K562 (cell line): ENCODE results near the gene RPS19BP1. TPM values are rescaled to one million over a fixed set of nuclear protein-coding genes. Genes with fewer than 3 reads are reported as not detected.

ENCODE experiments used
- polyA plus RNA-seq, 8 experiments: library from polyadenylated mRNA; depleted of rRNA in 4 of 8; stranded (reverse) in 5 of 8; unstranded in 3 of 8; fragments of >200 nt; fragmentation: Nextera tagmentation in 2 of 8; fragmentation: Illumina TruSeq in 1 of 8; extraction: Ambion mirVana in 2 of 8; extraction: Trizol in 1 of 8; gene quantifications; 2 replicates each; pipeline versions ENCODE4 v1.2.1 to v1.2.3, GENCODE V29; 2011 to 2014; ENCODE audit warnings: inconsistent platforms in 1 of 8, missing spikeins in 1 of 8
- total RNA-seq, 7 experiments: library from RNA; depleted of rRNA in 6 of 7; stranded (reverse); fragments of >200 nt in 6 of 7; fragmentation: Illumina TruSeq in 2 of 7; extraction: Trizol in 2 of 7; gene quantifications; 2 replicates each; pipeline versions ENCODE4 v1.2.1 to v1.2.3, GENCODE V29; 2011 to 2021; ENCODE audit warnings: low replicate concordance in 1 of 7

RPS19BP1 gene
- total and polyA plus RNA-seq, 9 of the 15 experiments (the other 6 are each of a cell fraction or from before 2014, with no cell fraction given): 3.0 to 223 (median 84.3) TPM

Other genes with a start within 250 kb of the RPS19BP1 start
- 2,245 and 2,417 TPM in 2 replicates for gene RPL3, start 213.1 kb downstream of the RPS19BP1 start, total RNA-seq (2014; rRNA removed)
- gene RPL3, start 213.1 kb downstream of the RPS19BP1 start, total RNA-seq (2014; rRNA removed; fragmentation: Illumina TruSeq; extraction: Trizol): 1,384 and 1,624 TPM in 2 replicates
- 1,989 and 2,037 TPM in 2 replicates for gene RPL3, start 213.1 kb downstream of the RPS19BP1 start, total RNA-seq (2015; rRNA removed; fragmentation: Illumina TruSeq; extraction: Trizol)
- gene RPL3, start 213.1 kb downstream of the RPS19BP1 start, total RNA-seq (2021): 1,960 and 1,995 TPM in 2 replicates
- gene RPL3, start 213.1 kb downstream of the RPS19BP1 start, polyA plus RNA-seq (2011; rRNA removed): 3,220 and 3,989 TPM in 2 replicates
- gene RPL3, start 213.1 kb downstream of the RPS19BP1 start, polyA plus RNA-seq (2014; fragmentation: Illumina TruSeq; extraction: Trizol): 2,565 and 2,747 TPM in 2 replicates
- 1,000 to 10,000 TPM; 3,338 to 4,066 TPM for gene RPL3, start 213.1 kb downstream of the RPS19BP1 start, polyA plus RNA-seq (2014; fragmentation: Nextera tagmentation; extraction: Ambion mirVana)
- 2,749 and 3,057 TPM in 2 replicates for gene RPL3, start 213.1 kb downstream of the RPS19BP1 start, polyA plus RNA-seq (2014; rRNA removed)
- gene SYNGR1, start 182.8 kb downstream of the RPS19BP1 start, total RNA-seq (2014; rRNA removed): 3.6 and 6.9 TPM in 2 replicates
- gene SYNGR1, start 182.8 kb downstream of the RPS19BP1 start, total RNA-seq (2014; rRNA removed; fragmentation: Illumina TruSeq; extraction: Trizol): 1.4 and 2.1 TPM in 2 replicates
- gene SYNGR1, start 182.8 kb downstream of the RPS19BP1 start, total RNA-seq (2015; rRNA removed; fragmentation: Illumina TruSeq; extraction: Trizol): 3.2 and 3.3 TPM in 2 replicates
- gene SYNGR1, start 182.8 kb downstream of the RPS19BP1 start, total RNA-seq (2021): 12.5 and 13.6 TPM in 2 replicates
- 10.6 and 16.2 TPM in 2 replicates for gene SYNGR1, start 182.8 kb downstream of the RPS19BP1 start, polyA plus RNA-seq (2011; rRNA removed)
- 5.5 and 10.0 TPM in 2 replicates for gene SYNGR1, start 182.8 kb downstream of the RPS19BP1 start, polyA plus RNA-seq (2014; fragmentation: Illumina TruSeq; extraction: Trizol)
- gene SYNGR1, start 182.8 kb downstream of the RPS19BP1 start, polyA plus RNA-seq (2014; fragmentation: Nextera tagmentation; extraction: Ambion mirVana): 1 to 10 TPM; 1.8 to 2.3 TPM
- gene SYNGR1, start 182.8 kb downstream of the RPS19BP1 start, polyA plus RNA-seq (2014; rRNA removed): 13.7 and 15.9 TPM in 2 replicates
- 9.5 and 14.7 TPM in 2 replicates for gene TAB1, start 133.0 kb downstream of the RPS19BP1 start, total RNA-seq (2014; rRNA removed)
- 4.1 and 4.9 TPM in 2 replicates for gene TAB1, start 133.0 kb downstream of the RPS19BP1 start, total RNA-seq (2014; rRNA removed; fragmentation: Illumina TruSeq; extraction: Trizol)
- gene TAB1, start 133.0 kb downstream of the RPS19BP1 start, total RNA-seq (2015; rRNA removed; fragmentation: Illumina TruSeq; extraction: Trizol): 10.3 and 10.4 TPM in 2 replicates
- 20.1 and 20.9 TPM in 2 replicates for gene TAB1, start 133.0 kb downstream of the RPS19BP1 start, total RNA-seq (2021)
- 12.3 and 19.2 TPM in 2 replicates for gene TAB1, start 133.0 kb downstream of the RPS19BP1 start, polyA plus RNA-seq (2011; rRNA removed)
- 11.5 and 15.2 TPM in 2 replicates for gene TAB1, start 133.0 kb downstream of the RPS19BP1 start, polyA plus RNA-seq (2014; fragmentation: Illumina TruSeq; extraction: Trizol)
- gene TAB1, start 133.0 kb downstream of the RPS19BP1 start, polyA plus RNA-seq (2014; fragmentation: Nextera tagmentation; extraction: Ambion mirVana): 1 to 10 TPM in 1 of 2 experiments, under 1 TPM in 1; 0.36 to 1.1 TPM
- 15.7 and 17.0 TPM in 2 replicates for gene TAB1, start 133.0 kb downstream of the RPS19BP1 start, polyA plus RNA-seq (2014; rRNA removed)
- 4.6 and 5.7 TPM in 2 replicates for gene MGAT3, start 75.7 kb downstream of the RPS19BP1 start, total RNA-seq (2014; rRNA removed)
- 2.8 and 3.5 TPM in 2 replicates for gene MGAT3, start 75.7 kb downstream of the RPS19BP1 start, total RNA-seq (2014; rRNA removed; fragmentation: Illumina TruSeq; extraction: Trizol)
- 4.3 and 4.6 TPM in 2 replicates for gene MGAT3, start 75.7 kb downstream of the RPS19BP1 start, total RNA-seq (2015; rRNA removed; fragmentation: Illumina TruSeq; extraction: Trizol)
- 11.4 and 11.5 TPM in 2 replicates for gene MGAT3, start 75.7 kb downstream of the RPS19BP1 start, total RNA-seq (2021)
- gene MGAT3, start 75.7 kb downstream of the RPS19BP1 start, polyA plus RNA-seq (2011; rRNA removed): 6.6 and 6.8 TPM in 2 replicates
- 4.2 and 5.4 TPM in 2 replicates for gene MGAT3, start 75.7 kb downstream of the RPS19BP1 start, polyA plus RNA-seq (2014; fragmentation: Illumina TruSeq; extraction: Trizol)
- gene MGAT3, start 75.7 kb downstream of the RPS19BP1 start, polyA plus RNA-seq (2014; fragmentation: Nextera tagmentation; extraction: Ambion mirVana): under 1 TPM; 0.10 to 0.18 TPM
- 6.0 and 7.0 TPM in 2 replicates for gene MGAT3, start 75.7 kb downstream of the RPS19BP1 start, polyA plus RNA-seq (2014; rRNA removed)
- 25.5 and 28.3 TPM in 2 replicates for gene MIEF1, start 30.5 kb downstream of the RPS19BP1 start, total RNA-seq (2014; rRNA removed)
- gene MIEF1, start 30.5 kb downstream of the RPS19BP1 start, total RNA-seq (2014; rRNA removed; fragmentation: Illumina TruSeq; extraction: Trizol): 28.6 and 29.0 TPM in 2 replicates
- 26.8 and 27.1 TPM in 2 replicates for gene MIEF1, start 30.5 kb downstream of the RPS19BP1 start, total RNA-seq (2015; rRNA removed; fragmentation: Illumina TruSeq; extraction: Trizol)
- gene MIEF1, start 30.5 kb downstream of the RPS19BP1 start, total RNA-seq (2021): 51.8 and 54.3 TPM in 2 replicates
- 20.0 and 21.7 TPM in 2 replicates for gene MIEF1, start 30.5 kb downstream of the RPS19BP1 start, polyA plus RNA-seq (2011; rRNA removed)
- gene MIEF1, start 30.5 kb downstream of the RPS19BP1 start, polyA plus RNA-seq (2014; fragmentation: Illumina TruSeq; extraction: Trizol): 37.7 and 40.8 TPM in 2 replicates
- 10 to 100 TPM; 10.9 to 13.1 TPM for gene MIEF1, start 30.5 kb downstream of the RPS19BP1 start, polyA plus RNA-seq (2014; fragmentation: Nextera tagmentation; extraction: Ambion mirVana)
- gene MIEF1, start 30.5 kb downstream of the RPS19BP1 start, polyA plus RNA-seq (2014; rRNA removed): 23.6 and 29.1 TPM in 2 replicates
- gene ATF4, start 12.2 kb downstream of the RPS19BP1 start, total RNA-seq (2014; rRNA removed): 311 and 355 TPM in 2 replicates
- 320 and 405 TPM in 2 replicates for gene ATF4, start 12.2 kb downstream of the RPS19BP1 start, total RNA-seq (2014; rRNA removed; fragmentation: Illumina TruSeq; extraction: Trizol)
- gene ATF4, start 12.2 kb downstream of the RPS19BP1 start, total RNA-seq (2015; rRNA removed; fragmentation: Illumina TruSeq; extraction: Trizol): 153 and 156 TPM in 2 replicates
- gene ATF4, start 12.2 kb downstream of the RPS19BP1 start, total RNA-seq (2021): 308 and 361 TPM in 2 replicates
- 669 and 756 TPM in 2 replicates for gene ATF4, start 12.2 kb downstream of the RPS19BP1 start, polyA plus RNA-seq (2011; rRNA removed)
- gene ATF4, start 12.2 kb downstream of the RPS19BP1 start, polyA plus RNA-seq (2014; fragmentation: Illumina TruSeq; extraction: Trizol): 528 and 598 TPM in 2 replicates
- gene ATF4, start 12.2 kb downstream of the RPS19BP1 start, polyA plus RNA-seq (2014; fragmentation: Nextera tagmentation; extraction: Ambion mirVana): 100 to 1,000 TPM in 1 of 2 experiments, 10 to 100 TPM in 1; 93.1 to 125 TPM
- gene ATF4, start 12.2 kb downstream of the RPS19BP1 start, polyA plus RNA-seq (2014; rRNA removed): 638 and 723 TPM in 2 replicates
- gene CACNA1I, start 38.0 kb upstream of the RPS19BP1 start, total RNA-seq (2014; rRNA removed): 0.24 and 0.32 TPM in 2 replicates
- 0.06 and 0.07 TPM in 2 replicates for gene CACNA1I, start 38.0 kb upstream of the RPS19BP1 start, total RNA-seq (2014; rRNA removed; fragmentation: Illumina TruSeq; extraction: Trizol)
- gene CACNA1I, start 38.0 kb upstream of the RPS19BP1 start, total RNA-seq (2015; rRNA removed; fragmentation: Illumina TruSeq; extraction: Trizol): 0.11 TPM in 2 replicates
- 0.45 and 0.78 TPM in 2 replicates for gene CACNA1I, start 38.0 kb upstream of the RPS19BP1 start, total RNA-seq (2021)
- 0.22 and 0.79 TPM in 2 replicates for gene CACNA1I, start 38.0 kb upstream of the RPS19BP1 start, polyA plus RNA-seq (2011; rRNA removed)
- gene CACNA1I, start 38.0 kb upstream of the RPS19BP1 start, polyA plus RNA-seq (2014; fragmentation: Illumina TruSeq; extraction: Trizol): 0.30 and 0.31 TPM in 2 replicates
- gene CACNA1I, start 38.0 kb upstream of the RPS19BP1 start, polyA plus RNA-seq (2014; fragmentation: Nextera tagmentation; extraction: Ambion mirVana): under 1 TPM in 1 of 2 experiments, not detected in 1; 0.01 TPM
- 0.31 and 0.41 TPM in 2 replicates for gene CACNA1I, start 38.0 kb upstream of the RPS19BP1 start, polyA plus RNA-seq (2014; rRNA removed)